Activated T-cell treated with anti-CD3 and anti-CD28 coated beads, Interleukin-2, amount 50 U/mL, for 24 hours (primary cell): ENCODE measurements around the gene SPOUT1.
"Not testable (repeated sequence)": the region's sequence is repeated elsewhere in the genome, so short reads cannot be mapped to it uniquely, and the experiment has no call there.

Experiments used
- DNase-seq: peaks from one replicate; pipeline ENCODE4 v3.0.0-alpha.2; 2020
- H3K27ac Mint-ChIP-seq: 2 replicates; pipeline ENCODE4 v1.8.0; 2020; ENCODE audit warnings: mild to moderate bottlenecking, mixed read lengths
- H3K27me3 Mint-ChIP-seq: 2 replicates; pipeline ENCODE4 v1.8.0; 2020; ENCODE audit warnings: mixed read lengths
- H3K36me3 Mint-ChIP-seq: 2 replicates; pipeline ENCODE4 v1.8.0; 2020; ENCODE audit warnings: low read depth, mixed read lengths
- H3K4me1 Mint-ChIP-seq: 2 replicates; pipeline ENCODE4 v1.8.0; 2020; ENCODE audit warnings: low read depth, mixed read lengths
- H3K4me3 Mint-ChIP-seq: 2 replicates; pipeline ENCODE4 v1.8.0; 2020; ENCODE audit warnings: mild to moderate bottlenecking, moderate library complexity, mixed read lengths
- H3K9me3 Mint-ChIP-seq: 2 replicates; pipeline ENCODE4 v1.8.0; 2020; ENCODE audit warnings: mixed read lengths

SPOUT1 gene

DNA sequence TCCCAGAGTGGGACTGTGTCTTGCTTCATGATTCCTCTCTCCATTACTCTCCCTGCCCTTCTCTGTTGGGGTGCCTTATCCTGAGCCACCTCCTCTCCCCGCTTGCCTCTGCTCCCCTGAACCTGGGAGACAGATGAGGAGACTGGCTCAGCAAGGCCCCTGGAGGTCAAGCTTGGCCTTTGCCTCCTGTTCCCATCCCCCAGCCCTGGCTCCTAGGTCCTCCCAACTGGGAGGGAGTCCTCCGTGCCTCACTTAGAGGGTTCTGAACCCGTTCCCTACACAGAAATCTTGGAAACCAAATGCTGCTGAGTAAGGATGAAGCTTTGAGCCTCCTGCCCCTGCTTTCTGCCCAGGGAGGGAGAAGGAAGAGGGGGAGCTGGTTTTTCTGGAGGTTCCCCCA lies 21.1 kb downstream of the SPOUT1 start:
- Mint-ChIP-seq H3K36me3 (peaks cover 43% of the 10 kb centered on the region), H3K4me1 (no peaks in the 10 kb centered on the region), H3K27me3 (no peaks in the 10 kb centered on the region), H3K27ac (no peak overlapping the region), H3K9me3 (no peaks in the 10 kb centered on the region), H3K4me3 (no peak overlapping the region)
- no peak for DNase-seq

DNA sequence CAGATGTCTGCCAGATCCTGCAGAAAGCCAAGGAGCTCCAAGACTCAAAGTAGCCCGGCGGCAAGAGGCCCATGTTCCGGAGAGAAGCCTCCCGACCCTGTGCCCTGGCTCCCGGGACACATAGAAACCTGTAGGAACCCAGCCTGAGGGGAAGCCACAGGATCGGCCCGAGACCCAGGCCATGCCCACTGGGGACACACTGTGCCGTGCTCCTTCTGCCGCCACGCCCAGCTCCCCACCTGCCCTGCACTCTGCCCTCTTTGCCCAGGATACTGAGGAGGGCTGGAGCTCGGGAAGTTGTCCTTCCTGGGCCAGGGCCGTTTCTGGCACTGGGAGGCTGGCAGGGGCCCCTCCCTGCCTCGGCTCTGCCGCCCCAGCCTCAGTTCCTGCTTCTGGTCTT lies 21.8 kb downstream of the SPOUT1 start:
- Mint-ChIP-seq H3K36me3 (peaks cover 50% of the 10 kb centered on the region), H3K4me3 (no peak overlapping the region), H3K27me3 (no peaks in the 10 kb centered on the region), H3K4me1 (no peaks in the 10 kb centered on the region), H3K9me3 (no peaks in the 10 kb centered on the region), H3K27ac (no peak overlapping the region)
- DNase-seq, result no peak

DNA sequence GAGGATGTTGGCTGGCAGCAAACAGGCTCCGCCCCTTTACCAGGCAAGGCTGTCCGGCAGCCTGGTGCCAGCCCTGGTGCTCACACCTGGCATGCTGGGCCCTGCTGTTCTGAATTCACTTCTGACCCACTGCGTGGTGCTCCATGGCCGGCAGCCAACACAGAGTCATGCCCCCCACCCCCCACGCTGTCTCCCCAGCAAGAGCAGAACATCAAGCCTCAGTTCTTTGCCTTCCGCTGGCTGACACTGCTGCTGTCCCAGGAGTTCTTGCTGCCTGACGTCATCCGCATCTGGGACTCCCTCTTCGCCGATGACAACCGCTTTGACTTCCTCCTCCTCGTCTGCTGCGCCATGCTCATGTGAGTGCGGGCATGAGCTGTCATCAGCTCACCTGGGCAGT lies 23.9 kb downstream of the SPOUT1 start:
- Mint-ChIP-seq H3K27ac (no peak overlapping the region), H3K4me3 (no peak overlapping the region), H3K4me1 (no peaks in the 10 kb centered on the region), H3K9me3 (no peaks in the 10 kb centered on the region), H3K36me3 (peaks cover 62% of the 10 kb centered on the region), H3K27me3 (no peaks in the 10 kb centered on the region)
- DNase-seq, result no peak

DNA sequence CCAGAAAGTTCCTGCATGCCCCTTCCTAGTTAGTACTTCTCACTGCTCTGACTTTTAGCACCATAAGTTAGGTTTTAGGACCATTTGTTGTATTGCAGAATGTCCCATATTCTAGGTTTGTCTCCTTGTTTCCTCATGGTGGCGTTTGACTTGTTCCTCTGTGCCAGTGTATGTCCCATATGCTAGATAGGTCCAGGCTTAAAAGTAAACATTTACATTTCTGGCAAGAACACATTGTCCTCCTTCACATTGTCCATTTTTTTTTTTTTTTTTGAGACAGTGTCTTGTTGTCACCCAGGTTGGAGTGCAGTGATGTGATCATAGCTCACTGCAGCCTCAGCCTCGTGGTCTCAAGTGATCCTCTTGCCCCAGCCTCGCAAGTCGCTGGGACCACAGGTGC lies 27.1 kb downstream of the SPOUT1 start:
- Mint-ChIP-seq H3K27me3 (no peaks in the 10 kb centered on the region), H3K9me3 (no peaks in the 10 kb centered on the region), H3K36me3 (peaks cover 83% of the 10 kb centered on the region), H3K27ac (no peak overlapping the region), H3K4me3 (no peak overlapping the region), H3K4me1 (no peaks in the 10 kb centered on the region)
- no peak for DNase-seq

DNA sequence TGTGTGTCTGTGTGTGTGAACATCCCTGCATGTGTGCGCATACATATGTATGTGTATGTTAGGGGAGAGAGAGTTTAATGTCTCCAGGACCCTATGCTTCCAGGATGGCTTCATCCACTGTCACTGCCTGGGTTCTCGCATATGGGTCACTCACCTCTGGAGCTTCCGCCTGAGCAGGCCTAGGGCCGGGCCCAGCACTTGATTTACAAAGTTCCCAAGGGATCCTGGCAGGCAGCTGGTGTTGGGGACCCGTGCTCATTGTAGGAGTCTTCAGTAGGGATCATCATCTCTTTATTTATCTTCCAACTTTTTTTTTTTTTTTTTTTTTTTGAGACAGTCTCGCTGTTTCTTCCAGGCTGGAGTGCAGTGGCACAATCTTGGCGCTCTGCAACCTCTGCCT lies 29.5 kb downstream of the SPOUT1 start:
- Mint-ChIP-seq H3K9me3 (no peaks in the 10 kb centered on the region), H3K27me3 (no peaks in the 10 kb centered on the region), H3K4me3 (no peak overlapping the region), H3K4me1 (no peaks in the 10 kb centered on the region), H3K27ac (peak overlapping the region; percentile 44), H3K36me3 (peaks cover 74% of the 10 kb centered on the region)
- DNase-seq, result no peak

DNA sequence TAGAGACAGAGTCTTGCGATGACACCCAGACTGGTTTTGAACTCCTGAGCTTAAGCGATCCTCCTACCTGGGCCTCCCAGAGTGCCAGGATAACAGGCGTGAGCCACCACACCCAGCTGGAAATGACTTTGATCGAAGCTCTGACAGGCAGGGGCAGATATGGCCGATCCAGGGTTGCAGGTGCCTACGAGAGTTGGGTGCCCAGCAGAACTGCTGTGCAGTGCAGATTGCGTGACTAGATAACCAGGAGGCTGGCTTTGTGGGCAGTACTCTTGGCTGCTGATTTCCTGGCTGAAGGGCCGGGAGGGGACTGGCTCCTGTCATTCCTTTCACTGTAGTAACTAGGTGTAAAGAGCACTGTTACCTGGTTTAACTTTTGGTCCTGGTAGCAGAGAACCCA lies 30.7 kb downstream of the SPOUT1 start:
- no peak overlapping the region for H3K27ac Mint-ChIP-seq

DNA sequence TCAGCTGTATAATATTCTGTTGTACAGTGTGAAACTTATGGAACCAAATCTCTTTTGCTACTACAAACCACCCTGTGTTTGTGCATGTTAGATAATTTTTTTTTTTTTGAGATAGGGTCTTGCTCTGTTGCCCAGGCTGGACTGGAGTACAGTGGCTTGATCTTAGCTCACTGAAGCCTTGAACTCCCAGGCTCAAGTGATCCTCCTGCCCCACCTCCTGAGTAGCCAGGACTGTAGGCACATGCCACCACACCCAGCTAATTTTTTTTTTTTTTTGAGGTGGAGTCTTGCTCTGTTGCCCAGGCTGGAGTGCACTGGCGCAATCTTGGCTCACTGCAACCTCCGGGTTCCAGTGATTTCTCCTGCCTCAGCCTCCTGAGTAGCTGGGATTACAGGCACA lies 34.6 kb downstream of the SPOUT1 start:
- H3K36me3 Mint-ChIP-seq, result peaks cover 87% of the 10 kb centered on the region
- H3K27me3 Mint-ChIP-seq, H3K27ac Mint-ChIP-seq, H3K4me1 Mint-ChIP-seq, H3K9me3 Mint-ChIP-seq, DNase-seq, H3K4me3 Mint-ChIP-seq: not testable (repeated sequence)

More for the DNA sequence above, 30.7 kb downstream of the SPOUT1 start:
- H3K27me3 Mint-ChIP-seq, result no peaks in the 10 kb centered on the region
- H3K4me1 Mint-ChIP-seq, result no peaks in the 10 kb centered on the region
- no peaks in the 10 kb centered on the region for H3K9me3 Mint-ChIP-seq
- H3K36me3 Mint-ChIP-seq, result peaks cover 77% of the 10 kb centered on the region
- DNase-seq, result no peak
- no peak overlapping the region for H3K4me3 Mint-ChIP-seq

DNA sequence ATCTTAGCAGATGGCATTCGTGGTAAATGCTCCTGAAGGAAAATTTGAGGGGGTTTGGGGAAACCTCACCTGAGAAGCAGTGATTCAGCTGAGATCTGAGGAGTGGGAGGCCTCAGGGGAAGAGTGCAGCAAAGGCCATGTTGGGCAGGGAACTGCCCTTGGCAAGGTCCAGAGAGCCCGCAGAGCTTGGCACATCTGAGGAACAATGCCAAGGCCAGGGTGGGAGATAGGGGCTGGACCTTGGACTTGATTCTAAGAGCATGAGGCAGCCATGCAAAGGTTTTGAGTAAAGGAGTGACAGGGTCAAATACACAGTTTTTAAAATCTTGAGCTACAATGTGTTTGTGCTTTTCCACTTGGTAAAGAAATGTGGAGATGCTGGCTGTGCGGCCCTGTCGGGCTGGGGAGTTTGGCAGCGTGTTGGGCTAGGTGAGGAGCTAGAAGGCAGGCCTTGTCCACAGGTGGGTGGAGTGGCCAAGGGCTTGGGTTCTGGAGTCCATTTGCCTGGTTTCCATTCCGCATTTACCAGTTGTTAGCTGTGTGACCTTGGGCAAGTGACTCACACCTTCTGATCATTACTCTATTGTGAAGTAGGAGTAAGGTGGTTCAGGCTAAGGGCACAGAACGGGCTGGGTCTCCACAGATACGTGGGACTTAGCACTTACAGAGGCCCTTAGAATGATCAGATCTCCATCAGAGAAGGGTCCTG lies 36.5 kb downstream of the SPOUT1 start:
- peak overlapping the region; percentile 80 for H3K27ac Mint-ChIP-seq
- H3K27me3 Mint-ChIP-seq, result no peaks in the 10 kb centered on the region
- no peaks in the 10 kb centered on the region for H3K9me3 Mint-ChIP-seq
- no peak for DNase-seq
- peaks cover 82% of the 10 kb centered on the region for H3K36me3 Mint-ChIP-seq
- H3K4me3 Mint-ChIP-seq, result no peak overlapping the region
- H3K4me1 Mint-ChIP-seq, result peaks cover 15% of the 10 kb centered on the region

DNA sequence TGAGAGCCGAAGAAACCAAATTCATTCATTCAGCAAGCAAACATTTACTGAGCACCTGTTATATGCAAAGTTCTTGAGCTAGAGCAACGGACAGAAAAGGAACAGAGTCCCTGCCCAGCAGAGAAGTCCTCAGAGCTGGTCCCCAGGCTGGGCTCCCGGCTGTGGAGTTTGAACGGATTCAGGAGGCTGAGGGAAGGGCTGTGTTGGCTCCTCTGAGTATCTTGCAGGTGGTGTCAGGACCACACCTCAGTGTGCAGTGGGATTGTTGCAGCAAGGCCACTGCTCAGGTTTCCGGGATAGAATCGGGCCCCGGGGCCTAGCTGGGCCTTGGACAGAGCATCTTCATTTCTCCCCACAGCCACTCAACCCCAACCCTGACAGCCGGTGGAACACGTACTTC lies 37.5 kb downstream of the SPOUT1 start:
- H3K27me3 Mint-ChIP-seq, result no peaks in the 10 kb centered on the region
- no peaks in the 10 kb centered on the region for H3K9me3 Mint-ChIP-seq
- DNase-seq, result no peak
- H3K36me3 Mint-ChIP-seq, result peaks cover 79% of the 10 kb centered on the region
- H3K4me3 Mint-ChIP-seq, result no peak overlapping the region
- H3K27ac Mint-ChIP-seq, result no peak overlapping the region
- H3K4me1 Mint-ChIP-seq, result peaks cover 19% of the 10 kb centered on the region

DNA sequence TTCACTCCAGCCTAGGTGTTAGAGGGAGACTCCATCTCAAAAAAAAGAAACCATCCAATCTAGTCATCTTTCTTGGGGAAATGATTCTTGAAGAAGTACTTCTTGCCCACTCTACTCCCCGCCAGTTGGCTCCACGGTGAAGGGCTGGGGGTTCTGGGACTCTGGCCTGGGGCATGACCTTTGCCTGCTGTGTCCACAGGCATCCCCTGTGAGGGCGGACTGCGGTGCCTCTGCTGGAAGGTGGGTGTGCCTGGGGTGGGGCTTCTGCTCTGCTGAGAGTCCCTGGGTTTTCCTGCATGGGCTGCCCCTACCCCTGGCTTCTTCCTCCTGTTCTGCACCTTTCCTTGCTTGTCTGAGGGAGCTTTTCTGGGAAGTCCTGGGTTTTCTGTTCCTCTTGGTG lies 39.1 kb downstream of the SPOUT1 start:
- Mint-ChIP-seq H3K9me3 (no peaks in the 10 kb centered on the region), H3K27ac (peak overlapping the region; percentile 30), H3K27me3 (no peaks in the 10 kb centered on the region), H3K4me3 (no peak overlapping the region), H3K36me3 (peaks cover 69% of the 10 kb centered on the region), H3K4me1 (peaks cover 24% of the 10 kb centered on the region)
- no peak for DNase-seq

DNA sequence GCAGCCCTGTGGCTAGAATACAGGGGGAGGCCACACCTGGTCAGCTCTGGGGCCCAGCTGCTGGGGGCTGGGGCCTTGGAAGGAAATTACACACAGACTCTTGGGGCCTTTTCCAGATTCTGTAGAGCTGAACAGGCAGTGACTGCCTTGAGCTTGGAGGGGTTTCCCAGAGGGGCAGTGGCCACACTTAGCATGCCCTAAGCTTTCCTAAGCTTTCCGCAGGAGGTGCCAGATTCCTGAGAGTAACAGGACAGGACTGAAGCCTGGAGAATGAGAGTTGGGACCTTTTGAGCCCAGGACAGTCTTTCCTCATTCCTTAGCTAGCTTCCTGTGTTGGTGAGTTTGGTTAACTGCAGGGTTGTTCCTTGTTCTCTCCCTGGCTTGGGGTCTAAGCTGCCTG lies 41.1 kb downstream of the SPOUT1 start:
- Mint-ChIP-seq H3K27ac (peak overlapping the region; percentile 90), H3K9me3 (no peaks in the 10 kb centered on the region), H3K4me1 (peaks cover 27% of the 10 kb centered on the region), H3K36me3 (peaks cover 53% of the 10 kb centered on the region), H3K4me3 (peak overlapping the region; percentile 88), H3K27me3 (no peaks in the 10 kb centered on the region)
- no peak for DNase-seq

DNA sequence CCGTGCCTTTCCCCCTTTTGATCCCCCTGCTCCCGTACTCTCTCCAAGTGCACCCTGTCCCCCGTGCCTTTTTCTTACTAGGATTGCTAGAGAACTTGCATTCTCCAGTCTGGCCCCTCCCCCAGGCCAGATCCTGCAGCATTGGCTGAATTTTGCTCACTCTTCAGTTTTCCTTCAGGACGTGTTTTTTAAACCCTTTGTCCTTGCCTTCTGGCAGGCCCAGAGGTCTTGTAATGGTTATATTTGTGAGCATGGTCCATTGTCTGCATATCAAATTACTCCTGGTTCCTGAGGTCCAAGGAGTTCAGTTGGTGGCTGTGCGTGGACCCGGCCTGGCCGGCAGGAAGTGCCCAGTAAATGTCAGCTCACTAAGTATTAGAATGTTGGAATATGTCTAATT lies 41.9 kb downstream of the SPOUT1 start:
- Mint-ChIP-seq H3K4me3 (peak overlapping the region; percentile 88), H3K4me1 (peaks cover 27% of the 10 kb centered on the region), H3K27ac (peak overlapping the region; percentile 90), H3K36me3 (peaks cover 45% of the 10 kb centered on the region), H3K9me3 (no peaks in the 10 kb centered on the region), H3K27me3 (no peaks in the 10 kb centered on the region)
- DNase-seq, result peak; percentile 34

DNA sequence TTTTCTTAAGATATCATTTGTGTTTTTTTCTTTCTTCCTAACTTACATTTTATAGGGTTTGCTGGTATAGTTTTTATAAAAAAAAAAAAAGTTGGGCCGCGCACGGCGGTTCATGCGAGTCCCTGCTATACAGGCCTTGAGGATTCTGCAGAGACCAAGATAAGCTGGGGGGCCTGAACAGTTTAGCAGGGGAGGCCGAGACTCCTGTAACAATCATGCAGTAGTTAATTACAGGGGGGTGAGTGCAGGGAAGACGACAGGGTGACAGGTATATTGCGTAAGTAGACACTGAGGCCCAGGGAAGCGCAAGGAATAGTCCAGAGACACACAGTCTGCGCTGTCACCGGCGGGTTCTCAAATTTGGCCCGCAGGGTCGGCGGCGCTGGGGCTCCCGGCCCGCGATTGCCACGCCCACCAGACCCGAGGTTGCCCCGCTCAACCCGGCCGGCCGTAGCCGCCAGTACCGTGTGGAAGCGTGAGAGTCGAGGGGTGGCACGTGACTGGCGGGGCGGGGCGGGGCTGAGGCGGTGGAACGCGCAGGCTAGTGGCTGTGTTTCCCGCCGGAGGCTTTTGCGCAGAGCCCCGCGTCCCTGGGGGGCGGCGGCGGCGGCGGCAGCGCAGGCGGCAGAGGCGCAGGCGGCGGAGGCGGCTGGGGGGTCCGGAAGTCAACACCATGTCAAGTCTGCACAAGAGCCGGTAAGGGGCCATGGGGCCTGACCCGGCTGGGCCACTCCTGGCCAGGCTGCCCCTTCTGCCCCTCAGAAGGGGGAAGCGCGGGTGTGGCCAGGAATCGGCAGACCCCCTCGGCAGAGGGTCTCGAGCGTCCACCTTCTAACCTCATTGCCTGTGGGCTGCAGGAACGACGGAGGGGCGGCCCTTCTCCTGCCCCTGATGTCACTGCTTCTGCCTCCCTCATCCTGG lies 42.7 kb downstream of the SPOUT1 start, which contains the start of gene TBC1D13:
Gene TBC1D13 (plus strand): TSS at position 573 of the 921 bp plus-strand sequence. CDS start 101 bp downstream, at position 674.
- DNase-seq, result peak; percentile 94
- Mint-ChIP-seq H3K27ac (peak within 1 kb of the TSS; percentile 90), H3K4me1 (peaks cover 25% of the 10 kb centered on the region), H3K27me3 (no peaks in the 10 kb centered on the region), H3K36me3 (peaks cover 38% of the 10 kb centered on the region), H3K9me3 (no peaks in the 10 kb centered on the region), H3K4me3 (peak within 1 kb of the TSS; percentile 88)

DNA sequence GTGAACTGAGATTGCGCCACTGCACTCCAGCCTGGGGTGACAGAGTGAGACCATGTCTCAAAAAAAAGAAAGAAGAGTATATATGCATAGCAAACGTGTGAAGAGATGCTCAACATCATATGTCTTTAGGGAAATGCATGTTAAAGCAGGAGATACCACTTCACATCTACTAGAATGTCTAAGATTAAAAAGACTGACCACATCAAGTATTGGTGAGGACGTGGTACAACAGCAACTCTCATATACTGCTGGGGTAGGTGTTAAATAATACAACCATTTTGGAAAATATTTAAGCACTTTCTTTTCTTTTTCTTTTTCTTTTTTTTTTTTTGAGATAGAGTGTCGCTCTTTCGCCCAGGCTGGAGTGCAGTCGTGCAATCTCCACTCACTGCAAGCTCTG lies 44.2 kb downstream of the SPOUT1 start:
- no peak overlapping the region for H3K4me3 Mint-ChIP-seq
- no peak for DNase-seq
- H3K27ac Mint-ChIP-seq, result no peak overlapping the region
- peaks cover 22% of the 10 kb centered on the region for H3K4me1 Mint-ChIP-seq
- H3K36me3 Mint-ChIP-seq, result peaks cover 23% of the 10 kb centered on the region
- H3K27me3 Mint-ChIP-seq, result no peaks in the 10 kb centered on the region
- no peaks in the 10 kb centered on the region for H3K9me3 Mint-ChIP-seq

DNA sequence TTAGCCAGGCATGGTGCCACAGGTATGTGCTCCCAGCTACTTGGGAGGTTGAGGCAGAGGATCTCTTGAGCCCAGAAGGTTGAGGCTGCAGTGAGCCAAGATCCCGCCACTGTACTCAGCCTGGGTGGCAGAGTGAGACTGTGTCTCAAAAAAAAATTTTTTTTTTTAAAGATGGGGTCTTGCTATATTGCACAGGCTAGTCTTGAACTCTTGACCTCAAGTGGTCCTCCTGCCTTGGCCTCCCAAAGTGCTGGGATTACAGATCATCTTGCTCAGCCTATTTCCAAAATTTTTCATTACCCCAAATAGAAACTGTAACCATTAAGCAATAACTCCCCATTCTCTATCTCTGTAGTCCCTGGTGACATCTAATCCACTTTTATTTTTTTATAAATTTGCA lies 46.9 kb downstream of the SPOUT1 start:
- peaks cover 5% of the 10 kb centered on the region for H3K36me3 Mint-ChIP-seq
- peaks cover 11% of the 10 kb centered on the region for H3K4me1 Mint-ChIP-seq
- H3K27ac Mint-ChIP-seq, result no peak overlapping the region
- no peaks in the 10 kb centered on the region for H3K27me3 Mint-ChIP-seq
- no peak overlapping the region for H3K4me3 Mint-ChIP-seq
- DNase-seq, result no peak
- H3K9me3 Mint-ChIP-seq, result no peaks in the 10 kb centered on the region
